HepG2 (cell line): ENCODE measurements around the gene HTR1D. TPM values are rescaled to one million over a fixed set of nuclear protein-coding genes. Genes with fewer than 3 reads are reported as not detected.

Experiments
- GABPB1 ChIP-seq: IDR thresholded peaks from 2 replicates; pipeline ENCODE4 v1.6.1; 2016; ENCODE audit warnings: mild to moderate bottlenecking, missing genetic modification reagents, moderate library complexity, missing compliant biosample characterization
- GFI1 ChIP-seq: sonication (generic); formaldehyde crosslinking; IDR thresholded peaks from 2 replicates; pipeline ENCODE4 v1.5.0; 2020; ENCODE audit warnings: missing genetic modification reagents, mild to moderate bottlenecking, borderline replicate concordance
- HDAC1 ChIP-seq: sonication (generic); formaldehyde crosslinking; IDR thresholded peaks from 2 replicates; pipeline ENCODE4 v1.5.1; 2020; ENCODE audit warnings: mild to moderate bottlenecking, missing genetic modification reagents
- HNF4A ChIP-seq: sonication (generic); formaldehyde crosslinking; IDR thresholded peaks from 2 replicates; pipeline ENCODE4 v1.4.0; 2020; ENCODE audit warnings: missing genetic modification reagents
- MIER3 ChIP-seq: IDR thresholded peaks from 2 replicates; pipeline ENCODE4 v1.6.1; 2016; ENCODE audit warnings: missing compliant biosample characterization, borderline replicate concordance
- MYPOP ChIP-seq: sonication (generic); formaldehyde crosslinking; IDR thresholded peaks from 2 replicates; pipeline ENCODE4 v1.8.1; 2023; ENCODE audit warnings: mild to moderate bottlenecking, moderate library complexity, missing genetic modification reagents
- NFKB2 ChIP-seq: sonication (generic); formaldehyde crosslinking; IDR thresholded peaks from 2 replicates; pipeline ENCODE4 v1.4.0; 2020; ENCODE audit warnings: missing genetic modification reagents, borderline replicate concordance
- PHF8 ChIP-seq: sonication (generic); formaldehyde crosslinking; IDR thresholded peaks from 2 replicates; pipeline ENCODE4 v1.5.0; 2020; ENCODE audit warnings: missing genetic modification reagents
- ZBTB3 ChIP-seq: sonication (generic); formaldehyde crosslinking; IDR thresholded peaks from 2 replicates; pipeline ENCODE4 v1.4.0; 2020; ENCODE audit warnings: low read depth, mild to moderate bottlenecking, moderate library complexity, missing genetic modification reagents, borderline replicate concordance
- ZNF350 ChIP-seq: sonication (generic); formaldehyde crosslinking; IDR thresholded peaks from 2 replicates; pipeline ENCODE4 v1.4.0; 2020; ENCODE audit warnings: mild to moderate bottlenecking, low read depth, missing genetic modification reagents, borderline replicate concordance
- ZNF724P ChIP-seq: sonication (generic); formaldehyde crosslinking; IDR thresholded peaks from 2 replicates; pipeline ENCODE4 v1.8.0; 2022; ENCODE audit warnings: missing genetic modification reagents, borderline replicate concordance
- ZNF816 ChIP-seq: sonication (generic); formaldehyde crosslinking; IDR thresholded peaks from 2 replicates; pipeline ENCODE4 v1.8.0; 2022; ENCODE audit warnings: missing genetic modification reagents, mild to moderate bottlenecking, borderline replicate concordance
- ZNF83 ChIP-seq: sonication (generic); formaldehyde crosslinking; IDR thresholded peaks from 2 replicates; pipeline ENCODE4 v1.4.0; 2020; ENCODE audit warnings: missing genetic modification reagents, mild to moderate bottlenecking, borderline replicate concordance
- polyA plus RNA-seq, 8 experiments: library from polyadenylated mRNA; depleted of rRNA in 3 of 8; stranded (reverse) in 7 of 8; unstranded in 1 of 8; fragments of >200 nt; fragmentation: Illumina TruSeq in 4 of 8; extraction: Trizol in 4 of 8; gene quantifications; 2 replicates each; pipeline versions ENCODE4 v1.2.1 to v1.2.3, GENCODE V29; 2011 to 2016; ENCODE audit warnings: low read depth in 4 of 8, missing spikeins in 1 of 8, mixed read lengths in 1 of 8; ENCODE audit not compliant: insufficient read depth in 1 of 8
- total RNA-seq, 5 experiments: library from RNA; depleted of rRNA; stranded (reverse); fragments of >200 nt; fragmentation: Illumina TruSeq; extraction: Trizol; gene quantifications; 2 replicates each; pipeline ENCODE4 v1.2.3, GENCODE V29; 2016; ENCODE audit warnings: low read depth in 1 of 5
- TF ChIP-seq, protein P1 (sequence below), 2 experiments: sonication (generic) in 1 of 2; formaldehyde crosslinking in 1 of 2; IDR thresholded peaks; 2 replicates each; pipeline versions ENCODE4 v1.4.0 to v1.6.1; 2018 to 2020; ENCODE audit warnings: missing genetic modification reagents in 2 of 2, borderline replicate concordance in 1 of 2, low read depth in 1 of 2, mild to moderate bottlenecking in 1 of 2, missing biosample characterization in 1 of 2
- TF ChIP-seq, protein P2 (sequence below): IDR thresholded peaks from 2 replicates; pipeline ENCODE4 v1.6.1; 2016; ENCODE audit warnings: missing genetic modification reagents, missing compliant biosample characterization
- TF ChIP-seq, protein P3 (sequence below): sonication (generic); formaldehyde crosslinking; IDR thresholded peaks from 2 replicates; pipeline ENCODE4 v1.5.1; 2020; ENCODE audit warnings: mild to moderate bottlenecking, missing genetic modification reagents, borderline replicate concordance
- TF ChIP-seq, protein P4 (sequence below): sonication (generic); formaldehyde crosslinking; IDR thresholded peaks from 2 replicates; pipeline ENCODE4 v1.4.0; 2020; ENCODE audit warnings: missing genetic modification reagents

Gene HTR1D
- total and polyA plus RNA-seq, 2 of the 13 experiments (the other 11 are each of a cell fraction or from before 2014, with no cell fraction given): 0.04 to 0.07 TPM

DNA sequence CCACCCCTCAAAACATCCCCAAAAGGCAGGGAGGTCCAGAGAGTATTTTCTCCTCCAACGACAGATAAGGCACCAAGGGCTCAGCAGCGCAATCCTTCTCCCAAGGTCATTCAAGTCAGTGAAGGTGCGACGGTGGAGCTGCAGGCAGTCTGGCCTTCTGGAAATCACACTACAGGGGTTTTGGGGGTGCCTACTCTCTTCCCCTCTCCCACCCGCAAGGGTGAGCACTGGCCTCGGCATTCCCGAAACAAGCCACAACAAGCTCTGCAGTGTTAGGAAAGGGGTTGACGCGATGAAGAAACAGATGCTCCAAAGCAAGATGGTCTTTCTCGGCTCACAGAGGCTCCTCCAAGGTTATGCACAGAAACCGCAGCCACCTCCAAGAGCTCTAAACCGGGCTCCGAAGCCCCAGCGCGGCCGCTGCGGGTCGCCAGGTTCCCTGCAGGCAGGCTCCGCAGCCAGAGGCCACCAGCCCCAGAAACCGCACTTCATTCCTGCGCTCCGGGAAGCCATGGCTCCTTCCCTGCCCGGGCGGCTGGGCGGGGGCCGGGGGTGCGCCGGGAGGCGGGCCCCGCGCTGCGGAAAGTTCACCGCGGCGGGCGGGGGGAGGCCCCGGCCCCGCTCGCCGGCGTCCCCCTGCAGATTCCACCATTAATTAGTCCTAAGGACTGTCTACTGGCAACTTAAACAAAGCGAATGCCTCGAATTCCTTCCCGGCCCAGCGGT, 49.8 kb downstream of the HTR1D start (continued):
- TF ChIP-seq MIER3 (CRISPR knock-in tag) (peak; percentile 25; the same call in 1 of the 2 replicates), ZBTB3 (CRISPR knock-in tag) (no peak), ZNF350 (CRISPR knock-in tag) (0 out of 2 replicates have a peak, but pooled peaks have one; percentile 23), PHF8 (CRISPR knock-in tag) (peak; percentile 42; the same call in 1 of the 2 replicates), NFKB2 (peak; percentile 30; the same call in 1 of the 2 replicates), ZNF83 (no peak), GABPB1 (CRISPR knock-in tag) (peak; percentile 49; the same call in 1 of the 2 replicates), HDAC1 (CRISPR knock-in tag) (peak; percentile 61), HNF4A (no peak), MYPOP (peak; percentile 57; the same call in 1 of the 2 replicates), ZNF816 (CRISPR knock-in tag) (0 out of 2 replicates have a peak, but pooled peaks have one; percentile 54), GFI1 (peak; percentile 21; the same call in 1 of the 2 replicates), ZNF724P (CRISPR knock-in tag) (no peak)
- TF ChIP-seq, protein P1, sequence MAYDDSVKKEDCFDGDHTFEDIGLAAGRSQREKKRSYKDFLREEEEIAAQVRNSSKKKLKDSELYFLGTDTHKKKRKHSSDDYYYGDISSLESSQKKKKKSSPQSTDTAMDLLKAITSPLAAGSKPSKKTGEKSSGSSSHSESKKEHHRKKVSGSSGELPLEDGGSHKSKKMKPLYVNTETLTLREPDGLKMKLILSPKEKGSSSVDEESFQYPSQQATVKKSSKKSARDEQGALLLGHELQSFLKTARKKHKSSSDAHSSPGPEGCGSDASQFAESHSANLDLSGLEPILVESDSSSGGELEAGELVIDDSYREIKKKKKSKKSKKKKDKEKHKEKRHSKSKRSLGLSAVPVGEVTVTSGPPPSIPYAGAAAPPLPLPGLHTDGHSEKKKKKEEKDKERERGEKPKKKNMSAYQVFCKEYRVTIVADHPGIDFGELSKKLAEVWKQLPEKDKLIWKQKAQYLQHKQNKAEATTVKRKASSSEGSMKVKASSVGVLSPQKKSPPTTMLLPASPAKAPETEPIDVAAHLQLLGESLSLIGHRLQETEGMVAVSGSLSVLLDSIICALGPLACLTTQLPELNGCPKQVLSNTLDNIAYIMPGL (CRISPR knock-in tag; IDR thresholded peaks at IDR 0.05; ENCODE audit: borderline replicate concordance in 1 of 2, low read depth in 1 of 2): 0 out of 4 replicates have a peak, but pooled peaks of 1 of the 2 experiments have one; percentile 16
- TF ChIP-seq, protein P2, sequence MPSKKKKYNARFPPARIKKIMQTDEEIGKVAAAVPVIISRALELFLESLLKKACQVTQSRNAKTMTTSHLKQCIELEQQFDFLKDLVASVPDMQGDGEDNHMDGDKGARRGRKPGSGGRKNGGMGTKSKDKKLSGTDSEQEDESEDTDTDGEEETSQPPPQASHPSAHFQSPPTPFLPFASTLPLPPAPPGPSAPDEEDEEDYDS (CRISPR knock-in tag): no peak
- TF ChIP-seq, protein P3, sequence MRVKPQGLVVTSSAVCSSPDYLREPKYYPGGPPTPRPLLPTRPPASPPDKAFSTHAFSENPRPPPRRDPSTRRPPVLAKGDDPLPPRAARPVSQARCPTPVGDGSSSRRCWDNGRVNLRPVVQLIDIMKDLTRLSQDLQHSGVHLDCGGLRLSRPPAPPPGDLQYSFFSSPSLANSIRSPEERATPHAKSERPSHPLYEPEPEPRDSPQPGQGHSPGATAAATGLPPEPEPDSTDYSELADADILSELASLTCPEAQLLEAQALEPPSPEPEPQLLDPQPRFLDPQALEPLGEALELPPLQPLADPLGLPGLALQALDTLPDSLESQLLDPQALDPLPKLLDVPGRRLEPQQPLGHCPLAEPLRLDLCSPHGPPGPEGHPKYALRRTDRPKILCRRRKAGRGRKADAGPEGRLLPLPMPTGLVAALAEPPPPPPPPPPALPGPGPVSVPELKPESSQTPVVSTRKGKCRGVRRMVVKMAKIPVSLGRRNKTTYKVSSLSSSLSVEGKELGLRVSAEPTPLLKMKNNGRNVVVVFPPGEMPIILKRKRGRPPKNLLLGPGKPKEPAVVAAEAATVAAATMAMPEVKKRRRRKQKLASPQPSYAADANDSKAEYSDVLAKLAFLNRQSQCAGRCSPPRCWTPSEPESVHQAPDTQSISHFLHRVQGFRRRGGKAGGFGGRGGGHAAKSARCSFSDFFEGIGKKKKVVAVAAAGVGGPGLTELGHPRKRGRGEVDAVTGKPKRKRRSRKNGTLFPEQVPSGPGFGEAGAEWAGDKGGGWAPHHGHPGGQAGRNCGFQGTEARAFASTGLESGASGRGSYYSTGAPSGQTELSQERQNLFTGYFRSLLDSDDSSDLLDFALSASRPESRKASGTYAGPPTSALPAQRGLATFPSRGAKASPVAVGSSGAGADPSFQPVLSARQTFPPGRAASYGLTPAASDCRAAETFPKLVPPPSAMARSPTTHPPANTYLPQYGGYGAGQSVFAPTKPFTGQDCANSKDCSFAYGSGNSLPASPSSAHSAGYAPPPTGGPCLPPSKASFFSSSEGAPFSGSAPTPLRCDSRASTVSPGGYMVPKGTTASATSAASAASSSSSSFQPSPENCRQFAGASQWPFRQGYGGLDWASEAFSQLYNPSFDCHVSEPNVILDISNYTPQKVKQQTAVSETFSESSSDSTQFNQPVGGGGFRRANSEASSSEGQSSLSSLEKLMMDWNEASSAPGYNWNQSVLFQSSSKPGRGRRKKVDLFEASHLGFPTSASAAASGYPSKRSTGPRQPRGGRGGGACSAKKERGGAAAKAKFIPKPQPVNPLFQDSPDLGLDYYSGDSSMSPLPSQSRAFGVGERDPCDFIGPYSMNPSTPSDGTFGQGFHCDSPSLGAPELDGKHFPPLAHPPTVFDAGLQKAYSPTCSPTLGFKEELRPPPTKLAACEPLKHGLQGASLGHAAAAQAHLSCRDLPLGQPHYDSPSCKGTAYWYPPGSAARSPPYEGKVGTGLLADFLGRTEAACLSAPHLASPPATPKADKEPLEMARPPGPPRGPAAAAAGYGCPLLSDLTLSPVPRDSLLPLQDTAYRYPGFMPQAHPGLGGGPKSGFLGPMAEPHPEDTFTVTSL (CRISPR knock-in tag): peak; percentile 53; the same call in 1 of the 2 replicates
- TF ChIP-seq, protein P4, sequence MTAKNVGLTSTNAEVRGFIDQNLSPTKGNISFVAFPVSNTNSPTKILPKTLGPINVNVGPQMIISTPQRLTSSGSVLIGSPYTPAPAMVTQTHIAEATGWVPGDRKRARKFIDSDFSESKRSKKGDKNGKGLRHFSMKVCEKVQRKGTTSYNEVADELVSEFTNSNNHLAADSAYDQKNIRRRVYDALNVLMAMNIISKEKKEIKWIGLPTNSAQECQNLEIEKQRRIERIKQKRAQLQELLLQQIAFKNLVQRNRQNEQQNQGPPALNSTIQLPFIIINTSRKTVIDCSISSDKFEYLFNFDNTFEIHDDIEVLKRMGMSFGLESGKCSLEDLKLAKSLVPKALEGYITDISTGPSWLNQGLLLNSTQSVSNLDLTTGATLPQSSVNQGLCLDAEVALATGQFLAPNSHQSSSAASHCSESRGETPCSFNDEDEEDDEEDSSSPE (CRISPR knock-in tag): 0 out of 2 replicates have a peak, but pooled peaks have one; percentile 16
